Kidney glomerular epithelial cell (primary cell): ENCODE results near the gene RHOF.
"Not testable (repeated sequence)": the region's sequence is repeated elsewhere in the genome, so short reads cannot be mapped to it uniquely, and the experiment has no call there.

Source experiments
- DNase-seq: peaks from one replicate; lab custom pipeline; 2025; lab: John Stamatoyannopoulos, UW

RHOF gene

GRCh38 chr12:121791671-121792551, 1.6 kb downstream of the RHOF start:
- DNase-seq, result peak; percentile 19

- DNase-seq, result not testable (repeated sequence)
Measured at GRCh38 chr12:121790785-121791184, 2.7 kb downstream of the RHOF start.

- DNase-seq, result no peak
Measured at GRCh38 chr12:121789800-121790728, 3.4 kb downstream of the RHOF start.

- DNase-seq, result no peak
Measured at GRCh38 chr12:121789233-121789781, 4.2 kb downstream of the RHOF start.

- DNase-seq, result no peak
Measured at GRCh38 chr12:121788176-121788818, 5.2 kb downstream of the RHOF start.

GRCh38 chr12:121787063-121788025, 6.1 kb downstream of the RHOF start:
- DNase-seq, result no peak

GRCh38 chr12:121786440-121786825, 7.1 kb downstream of the RHOF start:
- DNase-seq, result peak; percentile 92

GRCh38 chr12:121784460-121784859, 9.0 kb downstream of the RHOF start:
- DNase-seq, result peak; percentile 91

GRCh38 chr12:121783766-121784165, 9.7 kb downstream of the RHOF start:
- no peak for DNase-seq

- DNase-seq, result peak; percentile 50
Measured at GRCh38 chr12:121781998-121782979, 11.2 kb downstream of the RHOF start.

- no peak for DNase-seq
Measured at GRCh38 chr12:121781484-121781997, 11.9 kb downstream of the RHOF start.

GRCh38 chr12:121780429-121780828, 13.1 kb downstream of the RHOF start:
- DNase-seq, result no peak

- DNase-seq, result no peak
Measured at GRCh38 chr12:121779422-121779895, 14.0 kb downstream of the RHOF start.

GRCh38 chr12:121778567-121779421, 14.7 kb downstream of the RHOF start:
- DNase-seq, result no peak

- DNase-seq, result no peak
Measured at GRCh38 chr12:121776190-121777098, 17.0 kb downstream of the RHOF start.

- DNase-seq, result no peak
Measured at GRCh38 chr12:121775501-121775900, 18.0 kb downstream of the RHOF start.

GRCh38 chr12:121774968-121775474, 18.5 kb downstream of the RHOF start:
- peak; percentile 81 for DNase-seq
